HG02885 (cell line): ENCODE data around the gene LRRC63.
A peak's percentile ranks its signal among the peaks of the same experiment; 100 is the strongest.
"Not testable (repeated sequence)": the region's sequence is repeated elsewhere in the genome, so short reads cannot be mapped to it uniquely, and the experiment has no call there.

Experiments
- ATAC-seq: cut with Tn5 transposase; IDR thresholded peaks from one replicate; pipeline ENCODE4 v1.9.1; 2021; ENCODE audit warnings: mild to moderate bottlenecking; ENCODE audit not compliant: unreplicated experiment, poor library complexity

The LRRC63 gene, protein sequence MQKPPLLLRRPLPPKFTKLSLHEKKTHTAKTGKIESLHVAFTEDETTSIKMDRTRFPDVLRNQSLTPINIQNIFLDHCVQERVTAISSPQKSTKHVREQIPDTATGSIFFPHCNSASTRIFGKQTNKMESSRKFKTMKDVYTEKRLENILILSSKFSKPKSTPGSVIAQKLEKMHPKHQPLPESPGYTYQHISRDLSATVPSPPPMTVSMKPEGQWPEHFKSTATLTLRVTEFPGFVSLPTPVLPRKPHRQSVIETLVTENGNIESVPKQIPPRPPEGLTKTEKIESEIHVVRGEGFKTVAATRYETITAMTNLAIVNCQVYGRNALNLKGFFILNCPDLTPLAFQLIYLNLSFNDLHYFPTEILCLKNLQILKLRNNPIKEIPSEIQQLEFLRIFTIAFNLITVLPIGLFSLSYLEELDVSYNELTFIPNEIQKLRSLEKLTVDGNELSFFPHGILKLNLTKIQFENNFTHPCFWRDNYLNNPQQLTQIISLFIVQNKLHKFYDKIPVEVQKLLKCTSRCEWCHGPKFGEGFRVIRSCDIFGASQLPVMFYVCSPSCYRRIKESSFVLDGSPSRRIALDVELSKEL

DNA sequence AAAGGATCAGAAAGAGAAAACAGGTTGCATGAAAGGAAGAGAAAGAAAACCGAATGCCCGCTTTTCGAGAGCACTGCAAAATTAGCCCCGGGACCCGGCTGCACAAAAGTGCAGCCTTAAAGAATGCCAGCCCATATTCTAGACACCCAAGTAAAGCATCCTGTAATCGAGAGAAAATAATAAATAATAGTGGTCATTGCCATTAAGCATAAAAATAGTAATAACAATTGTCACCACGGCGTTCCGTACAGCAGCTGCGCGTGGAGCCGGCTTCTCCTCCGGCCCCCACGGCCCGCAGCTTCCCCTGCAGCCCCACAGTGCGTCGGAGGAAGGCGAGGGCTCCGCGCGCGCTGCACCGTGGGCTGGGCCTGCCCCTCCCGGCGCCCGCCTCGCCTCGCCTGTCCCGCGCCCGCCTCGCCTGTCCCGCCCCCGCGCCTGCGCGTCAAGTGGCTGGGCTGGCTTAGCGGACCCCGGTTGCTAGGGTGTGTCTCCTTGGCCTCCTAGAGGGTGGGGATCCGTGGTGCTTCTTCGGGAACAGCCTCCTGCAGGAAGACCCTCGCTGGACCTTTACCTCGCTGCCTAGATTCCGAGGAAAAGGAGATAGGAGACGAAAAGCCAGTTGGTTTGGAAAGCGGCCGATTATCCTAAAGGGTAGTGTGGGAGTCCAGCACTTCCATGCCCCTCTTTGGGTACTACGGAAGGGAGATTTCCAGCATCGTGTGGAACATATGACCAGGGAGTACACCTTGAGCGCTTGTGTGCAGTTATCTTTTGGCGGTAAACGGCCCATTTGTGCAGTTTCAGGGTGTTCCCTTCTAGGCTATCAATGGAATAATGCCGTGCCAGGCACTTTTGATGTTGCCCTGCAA, at the start of gene LRRC63:
TSS of gene LRRC63 (plus strand) at position 446 of the 869 bp plus-strand sequence. CDS start 1,107 bp downstream, outside the sequence.
- ATAC-seq = peak; percentile 97

DNA sequence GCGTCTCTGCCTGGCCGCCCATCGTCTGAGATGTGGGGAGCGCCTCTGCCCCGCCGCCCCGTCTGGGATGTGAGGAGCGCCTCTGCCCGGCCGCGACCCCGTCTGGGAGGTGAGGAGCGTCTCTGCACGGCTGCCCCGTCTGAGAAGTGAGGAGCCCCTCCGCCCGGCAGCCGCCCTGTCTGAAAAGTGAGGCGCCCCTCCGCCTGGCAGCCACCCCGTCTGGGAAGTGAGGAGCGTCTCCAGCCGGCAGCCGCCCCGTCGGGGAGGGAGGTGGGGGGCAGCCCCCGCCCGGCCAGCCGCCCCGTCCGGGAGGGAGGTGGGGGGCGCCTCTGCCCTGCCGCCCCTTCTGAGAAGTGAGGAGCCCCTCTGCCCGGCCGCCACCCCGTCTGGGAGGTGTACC, 49.0 kb upstream of the LRRC63 start:
- ATAC-seq = not testable (repeated sequence)

DNA sequence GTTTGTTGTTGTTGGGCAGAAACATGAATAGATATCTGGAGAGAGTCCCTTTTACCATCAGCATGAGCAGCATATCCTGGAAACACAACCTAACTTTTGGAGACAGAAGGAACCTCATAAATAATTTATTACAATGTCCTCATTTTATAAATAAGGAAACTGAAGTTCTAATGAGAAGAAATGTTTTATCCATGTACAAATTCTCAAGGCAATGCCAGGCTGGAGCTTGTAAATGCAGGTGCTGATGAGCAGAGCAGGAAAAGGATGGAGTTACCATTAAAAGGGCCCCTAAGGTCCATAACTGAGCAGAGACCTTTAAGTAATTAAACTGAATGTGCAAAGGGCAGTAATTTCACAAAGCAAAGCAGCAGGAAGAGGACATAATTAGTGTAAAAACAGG, 47.1 kb upstream of the LRRC63 start:
- ATAC-seq = no peak

DNA sequence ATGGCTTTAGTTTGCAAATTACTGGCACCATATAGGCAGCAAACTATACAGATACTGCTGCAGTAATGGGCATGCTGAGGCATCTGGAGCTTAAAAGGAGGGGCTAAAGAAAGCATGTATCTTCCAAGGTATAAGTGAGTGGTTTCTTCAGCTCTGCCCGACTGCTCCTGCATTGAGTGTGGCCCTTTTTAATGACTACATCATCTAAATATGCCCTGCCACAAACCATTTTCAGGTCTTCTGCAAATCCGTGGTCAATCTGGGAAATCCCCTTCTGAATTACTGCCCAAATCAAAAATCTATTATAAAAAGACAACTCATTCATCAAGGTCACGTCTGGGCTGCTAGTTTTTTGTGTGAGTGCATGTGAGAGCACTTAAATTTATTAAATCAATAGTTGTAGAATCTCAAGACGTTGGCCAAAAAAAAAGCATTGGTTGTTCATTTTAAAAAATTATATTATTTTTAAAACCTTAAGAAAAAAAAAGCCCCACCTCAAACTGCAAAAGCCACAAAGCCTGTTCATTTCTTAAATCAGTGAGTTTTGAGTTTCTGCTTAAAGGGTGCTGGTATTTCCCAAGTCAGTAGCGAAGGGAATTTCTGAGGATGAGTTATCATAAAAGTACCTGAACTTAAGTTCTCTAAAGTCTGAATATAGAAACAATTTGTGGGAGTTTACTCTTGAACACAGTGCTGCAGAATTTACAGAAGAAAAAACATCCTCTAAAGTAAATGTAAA, 46.1 kb upstream of the LRRC63 start:
- ATAC-seq = peak; percentile 65

DNA sequence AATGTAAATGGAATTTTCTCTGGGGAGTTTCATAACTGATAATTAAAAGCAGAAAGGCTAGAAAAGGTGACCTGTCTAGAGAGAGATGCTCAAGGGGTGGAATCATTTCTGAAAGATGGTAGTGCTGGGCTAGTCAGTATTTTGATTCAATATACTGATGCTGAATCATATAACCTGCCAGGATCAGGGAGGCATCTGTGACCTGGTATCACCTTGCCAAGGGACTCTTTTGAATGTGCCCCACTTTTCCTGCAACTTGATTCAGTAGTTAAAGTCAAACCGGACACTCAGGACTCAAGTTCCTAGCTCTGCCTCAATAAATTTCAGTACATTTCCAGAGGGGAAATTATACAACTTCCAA, 45.5 kb upstream of the LRRC63 start:
- no peak for ATAC-seq

DNA sequence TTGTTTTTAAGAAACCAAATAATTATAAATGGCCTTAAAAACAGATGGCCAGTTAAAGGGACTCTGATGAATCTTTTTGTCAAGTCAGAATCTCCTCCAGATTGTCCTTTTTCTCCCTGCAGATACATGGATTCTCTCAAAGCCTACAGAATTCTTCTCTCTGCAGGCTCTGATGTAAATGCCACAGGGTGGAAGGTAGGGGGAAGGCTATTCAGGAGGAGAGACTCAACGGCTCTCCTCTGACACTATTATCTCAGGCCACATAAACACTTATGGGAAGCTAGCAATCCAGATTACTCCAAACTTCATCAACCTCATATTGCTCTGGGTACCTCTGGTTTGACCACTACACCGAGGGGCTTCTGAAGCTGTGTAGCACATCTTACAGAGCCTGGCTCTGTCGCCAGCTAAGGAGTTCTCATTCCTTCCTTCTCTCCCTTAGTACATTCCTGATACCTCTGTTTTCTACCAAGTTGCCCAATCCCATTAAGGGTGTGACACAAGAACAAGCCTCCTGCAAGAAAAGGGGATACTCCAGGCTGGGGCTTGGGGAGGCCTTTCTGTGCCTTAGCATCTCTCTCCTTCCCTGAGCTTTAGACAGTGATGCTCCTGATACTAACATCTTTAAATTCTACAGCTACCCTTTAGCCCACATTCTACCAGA, 44.6 kb upstream of the LRRC63 start:
- ATAC-seq = no peak

DNA sequence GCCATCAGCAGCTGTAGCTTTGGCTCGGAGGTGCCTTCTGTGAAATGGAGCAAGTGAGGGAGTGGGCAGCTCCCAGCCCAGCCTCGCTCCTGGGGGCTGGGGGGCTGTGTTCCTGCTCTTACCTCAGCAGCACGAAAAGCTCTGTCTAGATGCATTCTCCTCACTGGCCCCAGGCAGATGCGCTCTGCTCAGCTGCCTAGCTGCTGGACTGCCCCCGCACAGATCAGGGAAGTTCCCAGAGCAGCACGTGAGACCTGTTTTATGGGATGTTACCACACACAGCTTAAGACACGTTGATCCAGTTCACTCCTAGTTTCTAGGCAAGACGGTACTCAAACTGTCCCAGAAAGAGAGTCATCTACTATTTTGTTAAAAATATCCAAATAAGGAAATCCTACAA, 43.4 kb upstream of the LRRC63 start:
- peak; percentile 41 for ATAC-seq

DNA sequence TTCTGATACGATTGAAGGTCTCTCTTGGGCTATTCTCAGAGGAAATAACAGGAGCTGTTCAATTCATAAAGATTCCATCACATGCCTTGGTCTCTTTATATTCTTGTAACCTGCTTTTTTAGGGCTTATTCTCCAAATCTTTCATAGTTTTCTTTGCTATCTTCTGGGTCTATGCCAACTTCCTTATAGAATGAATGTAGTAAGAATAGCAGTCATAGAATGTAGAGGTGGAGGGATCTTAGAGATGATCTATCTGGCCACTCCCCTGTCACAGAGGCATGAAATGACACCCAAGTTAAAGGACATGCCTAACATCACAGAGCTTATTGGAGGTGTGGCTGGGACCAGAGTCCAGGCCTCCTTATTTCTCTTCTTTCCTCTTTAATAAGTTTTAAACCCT, 42.9 kb upstream of the LRRC63 start:
- ATAC-seq = peak; percentile 21

DNA sequence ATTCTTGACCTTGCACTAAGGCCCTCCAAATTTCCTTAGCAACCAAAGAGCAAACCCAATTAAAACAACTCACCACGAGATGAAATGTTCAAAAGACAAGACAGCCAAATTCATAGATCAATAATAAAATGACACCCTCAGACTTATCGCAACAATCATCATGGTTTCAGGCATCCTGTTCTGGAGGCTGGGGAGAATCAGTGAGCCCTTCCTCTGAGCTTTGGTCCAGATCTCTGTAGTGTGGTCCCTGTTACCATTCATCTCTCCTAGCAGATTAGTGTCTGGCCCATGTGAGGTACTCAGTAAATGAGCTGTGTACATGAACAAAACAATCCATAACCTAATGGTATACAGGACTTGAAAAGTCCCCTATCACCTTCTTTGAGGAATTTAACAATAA, 42.0 kb upstream of the LRRC63 start:
- no peak for ATAC-seq

DNA sequence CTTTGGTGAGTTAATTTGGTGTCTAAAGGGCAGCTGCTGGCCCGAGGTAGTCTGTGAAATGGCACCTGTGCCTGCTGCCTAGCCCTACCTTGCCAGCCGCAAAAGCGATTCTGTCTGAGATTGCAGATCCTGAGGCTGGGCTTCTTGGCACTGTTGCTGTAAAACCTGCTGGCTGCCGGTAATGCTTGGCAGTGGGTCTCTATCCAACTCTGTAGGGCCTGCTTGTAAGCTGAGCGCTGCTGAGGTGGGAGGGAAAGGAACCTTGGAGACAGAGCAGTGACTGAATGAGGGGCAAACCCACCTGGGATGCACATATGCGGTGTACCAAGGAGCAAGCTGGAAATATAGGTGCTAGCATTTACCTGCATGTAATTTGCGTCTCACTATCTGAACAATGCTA, 41.5 kb upstream of the LRRC63 start:
- ATAC-seq = no peak

DNA sequence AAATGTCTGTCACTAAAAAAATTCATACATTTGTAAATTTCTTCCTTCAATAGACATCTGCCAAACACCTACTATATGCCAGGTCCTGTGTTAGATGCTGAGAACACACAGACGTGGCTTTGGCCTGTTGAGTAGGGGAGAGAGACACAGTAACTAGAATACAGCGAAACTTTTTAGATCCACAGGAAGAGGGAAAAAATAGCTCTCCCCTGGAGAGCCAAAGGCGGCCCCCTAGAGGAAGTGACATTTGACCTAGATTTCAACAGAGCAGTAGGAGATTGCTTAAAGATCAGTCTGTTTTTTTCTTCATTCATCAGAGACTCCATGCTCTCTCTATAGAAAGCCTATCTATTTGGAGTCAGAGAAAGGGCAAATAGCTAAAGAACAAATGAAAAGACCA, 41.0 kb upstream of the LRRC63 start:
- no peak for ATAC-seq

DNA sequence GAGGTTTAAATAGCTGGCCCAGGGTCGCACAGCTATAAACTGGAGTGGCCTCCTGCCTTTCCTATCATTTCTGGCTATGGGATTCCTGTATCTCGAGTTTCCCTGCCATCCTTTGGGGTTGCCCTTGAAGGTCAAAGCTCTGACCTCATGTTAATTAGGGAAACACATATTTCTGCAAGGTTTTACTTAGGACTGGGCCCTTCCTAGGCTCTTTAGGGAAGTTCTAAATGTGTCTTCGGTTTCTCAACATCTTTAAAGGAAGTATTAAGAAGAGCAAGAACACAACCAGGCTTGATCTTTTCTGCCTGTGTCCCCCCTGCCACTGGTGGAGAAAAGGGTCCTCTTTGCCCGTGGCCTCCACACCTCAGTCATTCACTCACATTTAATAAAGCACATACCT, 40.5 kb upstream of the LRRC63 start:
- no peak for ATAC-seq

DNA sequence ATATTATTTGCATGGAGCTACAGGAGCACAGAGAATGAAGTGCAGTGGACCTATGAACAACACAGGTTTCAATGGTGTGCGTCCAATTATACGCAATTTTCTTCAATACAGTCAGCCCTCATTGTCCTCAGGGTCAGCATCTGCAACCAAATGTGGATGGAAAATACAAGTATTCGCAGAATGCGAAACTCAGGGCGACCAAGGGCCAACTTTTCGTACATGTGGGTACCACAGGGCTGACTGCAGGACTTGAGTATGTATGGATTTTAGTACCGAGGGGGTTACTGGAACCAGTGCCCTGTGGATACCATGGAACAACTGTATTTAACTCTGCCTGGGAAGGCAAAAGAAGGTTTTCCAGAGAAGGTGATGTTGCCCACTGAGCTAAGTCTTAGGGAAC, 40.0 kb upstream of the LRRC63 start:
- no peak for ATAC-seq

DNA sequence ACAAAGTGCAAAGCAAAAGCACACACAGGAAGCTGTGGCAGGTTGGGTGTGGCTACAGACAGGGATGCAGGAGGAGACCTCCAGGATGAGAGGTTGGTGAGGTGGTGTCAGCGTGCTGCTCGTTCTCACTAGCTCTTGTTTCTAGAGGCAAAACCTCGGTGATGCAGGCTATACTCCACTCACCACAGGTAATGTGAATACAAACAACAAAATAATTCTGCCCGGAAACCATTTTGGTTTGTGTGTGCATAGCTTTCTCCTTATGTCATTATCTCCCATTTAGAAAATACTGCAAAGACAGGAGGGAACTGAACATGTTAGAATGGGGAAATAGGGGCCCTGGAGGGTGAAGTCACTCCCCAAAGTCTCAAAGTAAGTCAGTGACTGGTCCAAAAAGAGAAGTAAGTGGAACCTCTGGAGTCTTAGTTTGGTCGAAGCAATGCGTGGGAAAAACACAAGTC, 39.2 kb upstream of the LRRC63 start:
- no peak for ATAC-seq

DNA sequence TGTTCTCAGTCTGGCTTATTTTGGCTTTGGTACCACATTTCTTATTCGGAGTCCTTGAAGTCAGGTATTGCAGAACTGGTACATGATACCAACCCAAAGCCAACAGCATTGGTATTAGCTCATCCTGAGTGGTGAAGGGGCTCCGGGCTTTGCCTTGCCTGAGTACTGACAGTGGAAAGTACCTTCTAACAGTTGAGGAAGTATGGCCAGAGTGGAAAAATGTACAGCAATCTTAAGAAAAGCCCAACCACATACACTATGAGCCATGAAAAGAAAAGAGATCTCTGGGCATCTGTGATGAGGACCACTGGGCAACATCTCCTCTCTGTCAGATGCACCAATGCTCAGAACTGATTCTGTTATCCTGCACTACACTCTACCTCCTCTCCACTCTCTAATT, 38.1 kb upstream of the LRRC63 start:
- peak; percentile 49 for ATAC-seq

DNA sequence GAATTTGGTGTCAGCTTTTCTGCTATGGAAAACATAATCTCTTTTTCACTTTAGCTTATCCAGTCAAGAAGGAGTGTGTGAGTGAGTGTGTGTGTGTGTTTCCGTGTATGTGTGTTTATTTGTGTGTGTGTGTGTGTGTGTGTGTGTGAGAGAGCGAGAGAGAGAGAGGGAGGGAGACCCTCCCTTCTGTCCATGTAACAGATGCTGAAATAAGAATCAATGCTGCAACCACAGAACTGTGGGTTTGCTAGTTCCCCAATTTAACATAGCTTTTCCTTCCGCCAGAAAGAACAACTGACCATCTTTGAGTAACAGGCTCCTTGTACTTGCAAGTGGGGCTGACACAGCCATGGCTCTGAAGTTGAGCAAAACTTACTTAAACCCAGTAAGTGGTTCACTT, 35.0 kb upstream of the LRRC63 start:
- ATAC-seq = peak; percentile 51

DNA sequence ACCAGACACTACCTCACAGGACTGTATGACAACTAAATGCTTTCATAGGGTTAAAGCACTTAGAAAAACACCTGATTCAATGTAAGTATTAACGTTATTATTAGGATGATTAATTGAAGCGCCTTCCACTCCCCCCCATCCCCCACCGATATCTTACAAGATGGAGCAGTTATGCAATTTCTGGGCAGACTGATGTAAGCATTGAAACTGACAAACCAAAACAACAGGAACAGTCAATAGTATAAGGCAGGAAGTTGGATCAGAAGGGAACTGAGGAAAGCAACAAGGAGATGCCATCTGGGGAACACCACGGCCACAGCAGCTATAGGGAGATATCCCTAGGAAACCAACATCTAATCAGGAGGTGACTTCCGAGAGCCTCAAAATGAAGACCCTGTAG, 33.6 kb upstream of the LRRC63 start:
- ATAC-seq = no peak

DNA sequence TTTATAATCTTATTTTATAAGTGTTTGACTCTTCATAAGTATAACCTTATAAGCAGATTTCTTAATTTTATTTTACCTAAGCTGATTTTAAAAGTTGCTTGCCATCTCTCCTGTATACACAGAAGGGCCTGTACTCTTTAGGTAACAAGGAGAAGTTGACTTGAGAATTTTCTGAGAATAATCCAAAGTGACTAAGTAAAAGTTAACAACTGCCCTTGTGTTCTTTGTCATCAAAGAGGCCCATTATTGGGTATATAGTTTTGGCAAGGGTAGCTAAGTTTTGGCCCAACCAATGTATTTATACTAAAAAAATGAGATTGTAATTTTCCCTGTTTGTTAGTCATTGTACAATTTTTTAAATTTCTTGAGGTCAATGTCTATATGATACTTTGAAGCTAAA, 32.9 kb upstream of the LRRC63 start:
- ATAC-seq = no peak

DNA sequence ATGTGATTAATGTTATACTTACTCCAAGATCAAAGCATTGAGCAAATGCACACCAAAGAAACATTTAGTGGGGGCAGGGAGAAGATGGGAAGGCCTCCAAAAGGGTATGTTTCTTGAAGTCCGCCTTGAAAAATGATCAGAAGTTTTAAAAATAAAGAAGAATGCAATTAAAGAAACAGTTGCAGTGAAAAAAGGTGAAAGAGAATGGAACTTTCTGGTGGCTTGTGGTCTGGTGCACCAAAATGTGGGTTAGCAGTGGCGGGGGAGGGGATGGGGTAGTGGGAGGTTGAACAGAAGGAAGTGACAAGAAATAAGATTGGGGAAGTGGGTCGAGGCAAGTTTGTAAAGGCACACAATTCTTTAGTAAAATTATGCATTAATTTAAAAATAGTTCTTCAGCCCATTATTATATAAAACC, 32.2 kb upstream of the LRRC63 start:
- no peak for ATAC-seq
